Mucosa of gallbladder (tissue), 1 donor: Measurements from ENCODE around the gene NOP14. TPM values are rescaled to one million over a fixed set of nuclear protein-coding genes. Genes with fewer than 3 reads are reported as not detected.
"Not testable (repeated sequence)": the region's sequence is repeated elsewhere in the genome, so short reads cannot be mapped to it uniquely, and the experiment has no call there.

Experiments
- DNase-seq: peaks from one replicate; pipeline ENCODE4 v3.0.0-alpha.2; 2020; ENCODE audit warnings: low spot score
- total RNA-seq: library from RNA; stranded (reverse); gene quantifications from one replicate; pipeline ENCODE4 v1.2.1, GENCODE V29; 2021
- donor health status: DM: no; HTN: no; CAD: no.

NOP14 gene
- 17.6 TPM for total RNA-seq

DNA sequence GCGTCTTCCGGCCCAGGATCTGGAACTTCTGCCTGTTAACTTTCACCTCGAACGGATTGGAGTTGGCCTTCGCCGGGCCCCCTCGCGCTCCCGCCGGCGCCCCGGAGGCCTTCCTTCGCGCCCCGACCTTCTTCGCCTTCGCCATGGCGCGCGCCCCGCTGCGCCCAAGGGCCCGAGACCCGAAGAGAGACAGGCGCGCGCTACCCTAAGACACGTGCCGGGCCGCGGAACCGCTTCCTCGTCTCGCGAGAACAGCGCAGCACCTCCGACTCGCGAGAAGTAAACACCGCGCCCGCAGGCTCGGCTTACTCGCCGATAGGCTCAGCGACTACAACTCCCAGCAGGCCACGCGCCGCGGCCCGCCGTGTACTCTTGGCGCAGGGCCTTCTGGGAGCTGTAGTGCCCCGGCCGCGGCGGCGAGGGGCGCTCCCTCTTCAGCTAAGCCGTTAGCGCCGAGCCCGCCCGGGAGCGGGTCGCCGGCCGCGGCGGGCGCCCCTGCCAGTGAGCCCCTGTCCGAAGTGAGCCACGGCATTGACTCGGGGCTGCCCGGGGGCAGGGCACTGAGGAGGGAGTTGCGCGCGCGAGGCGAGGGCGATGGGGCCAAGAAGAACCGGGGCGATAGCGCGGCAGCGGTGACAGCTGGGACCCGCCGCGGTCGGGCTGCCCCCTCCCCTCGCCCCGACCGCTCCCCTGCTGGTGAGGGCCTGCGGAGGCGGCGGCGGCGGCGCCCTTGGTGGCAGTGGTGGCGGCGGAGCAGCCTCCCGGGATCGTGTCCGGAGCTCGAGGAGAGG, at the start of gene NOP14, which contains the start of gene GRK4:
TSS of gene NOP14 (minus strand) at position 232 of the 791 bp plus-strand sequence. CDS start at position 145, 87 bp downstream.
TSS of gene GRK4 (plus strand) at position 397 of the 791 bp plus-strand sequence. CDS start 500 bp downstream, outside the sequence.
- DNase-seq, result peak; percentile 99

DNA sequence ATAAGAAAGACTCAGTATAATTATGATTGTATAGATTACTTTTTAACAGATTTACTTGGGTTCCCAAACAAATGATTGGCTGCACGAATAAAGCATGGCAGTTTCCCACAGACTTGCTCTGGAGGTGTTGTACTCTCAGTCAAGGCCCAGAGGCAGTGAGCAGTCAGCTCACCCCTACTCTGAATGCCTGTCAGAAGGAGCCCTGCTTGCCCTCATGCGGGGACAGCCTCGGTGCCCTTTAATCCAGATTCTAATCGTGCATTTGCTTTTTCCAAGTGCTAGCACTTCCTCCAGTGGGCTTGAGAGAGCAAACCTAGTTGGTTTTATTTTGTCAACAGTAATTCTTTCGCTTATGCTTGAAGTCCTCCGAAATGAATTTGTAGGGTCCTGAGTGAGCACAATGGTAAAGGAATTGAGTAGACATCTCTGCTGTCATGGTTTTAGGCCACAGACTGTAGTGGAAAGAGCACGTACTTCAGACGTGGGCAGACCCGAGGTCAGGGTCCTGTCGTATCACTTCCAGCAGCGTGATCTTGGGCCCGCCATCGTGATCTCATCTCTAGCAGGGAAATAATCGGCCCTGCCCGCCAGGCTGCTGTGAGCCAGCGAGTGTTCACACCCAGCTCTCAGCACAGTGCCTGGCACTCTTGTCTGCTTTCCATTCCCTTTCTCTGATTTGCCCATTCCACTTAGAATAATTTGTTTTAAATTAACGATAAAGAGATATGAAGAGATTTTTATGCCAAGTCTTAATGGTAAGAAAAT, 48.4 kb upstream of the NOP14 start:
- no peak for DNase-seq

DNA sequence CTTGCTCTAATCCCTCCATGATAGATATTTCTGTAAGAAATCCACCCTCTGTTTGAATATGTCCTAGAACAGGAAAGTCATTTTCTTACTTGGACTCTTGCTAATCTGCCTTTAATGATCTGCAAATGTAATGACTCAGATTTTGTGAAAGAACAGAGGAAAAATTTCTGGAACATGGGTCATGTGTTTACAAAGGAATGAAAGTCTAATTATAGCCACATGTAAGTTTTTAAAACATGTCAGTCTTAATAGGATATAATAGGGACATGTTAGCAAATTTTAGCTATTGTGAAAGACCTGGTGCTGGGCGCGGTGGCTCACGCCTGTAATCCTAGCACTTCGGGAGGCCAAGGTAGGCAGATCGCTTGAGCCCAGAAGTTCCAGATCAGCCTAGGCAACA, 47.8 kb upstream of the NOP14 start:
- no peak for DNase-seq

DNA sequence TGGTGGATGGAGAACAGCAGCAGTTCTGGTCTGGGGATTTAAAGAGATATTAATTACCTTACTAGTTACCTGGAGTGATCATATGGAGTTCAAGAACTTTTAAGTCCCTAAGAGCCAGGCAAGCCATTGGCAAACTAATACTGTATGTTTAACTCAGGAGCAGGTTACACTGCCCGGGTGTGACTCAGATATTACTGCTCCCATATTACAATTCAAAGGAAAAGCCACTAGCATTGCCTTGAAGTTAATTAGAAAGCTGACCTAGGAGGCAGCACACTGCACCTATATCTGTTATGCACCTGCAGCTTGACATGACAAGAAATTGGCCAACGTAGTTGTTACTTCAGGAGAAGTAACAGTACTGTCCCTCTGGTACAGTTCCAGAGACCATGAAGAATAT, 47.4 kb upstream of the NOP14 start:
- no peak for DNase-seq

DNA sequence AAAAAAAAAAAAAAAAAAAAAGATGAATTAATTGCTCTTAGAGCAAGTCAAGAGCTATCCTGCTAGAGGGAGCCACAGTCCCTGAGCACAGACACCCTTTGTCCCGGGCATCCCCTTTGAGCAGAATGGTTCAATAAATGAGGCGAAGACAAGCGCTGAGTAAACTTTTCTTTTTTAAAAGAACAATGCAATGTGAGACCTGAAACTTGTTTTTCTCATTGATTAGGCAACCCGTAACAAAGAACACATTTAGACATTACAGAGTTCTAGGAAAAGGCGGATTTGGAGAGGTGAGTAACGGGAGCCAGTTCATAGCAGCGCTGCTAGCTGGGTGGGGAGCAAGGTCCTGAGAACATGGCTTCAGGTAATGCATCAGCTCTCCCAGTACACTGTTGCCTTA, 46.2 kb upstream of the NOP14 start:
- peak; percentile 67 for DNase-seq

DNA sequence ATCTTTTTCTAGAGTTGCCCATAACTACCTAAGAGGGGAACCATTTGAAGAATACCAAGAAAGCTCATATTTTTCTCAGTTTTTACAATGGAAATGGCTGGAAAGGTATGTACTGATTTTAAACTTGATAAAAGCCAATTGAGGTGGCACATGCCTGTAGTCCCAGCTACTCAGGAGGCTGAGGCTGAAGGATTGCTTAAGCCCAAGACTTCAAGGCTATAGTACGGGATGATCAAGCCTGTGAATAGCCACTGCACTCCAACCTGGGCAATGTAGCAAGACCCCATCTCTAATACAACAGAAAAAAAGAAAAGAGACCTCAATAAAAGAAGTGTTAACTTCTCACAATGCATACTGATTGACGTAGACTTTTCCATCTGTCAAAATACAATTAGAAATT, 44.5 kb upstream of the NOP14 start:
- no peak for DNase-seq

DNA sequence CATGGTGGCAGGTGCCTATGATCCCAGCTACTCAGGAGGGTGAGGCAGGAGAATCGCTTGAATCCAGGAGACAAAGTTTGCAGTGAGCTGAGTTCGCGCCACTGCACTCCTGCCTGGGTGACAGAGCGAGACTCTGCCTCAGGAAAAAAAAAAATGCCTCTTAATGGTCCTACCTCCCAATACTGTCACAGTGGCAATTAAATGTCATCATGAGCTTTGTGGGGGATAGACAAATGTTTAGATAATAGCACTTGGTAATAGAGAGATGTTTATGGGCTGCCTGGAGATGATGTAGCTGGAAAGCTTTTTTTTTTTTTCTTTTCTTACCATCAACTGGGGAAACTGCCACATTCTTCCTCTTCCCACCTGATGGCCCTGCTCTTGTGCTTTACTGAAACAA, 33.2 kb upstream of the NOP14 start:
- no peak for DNase-seq

DNA sequence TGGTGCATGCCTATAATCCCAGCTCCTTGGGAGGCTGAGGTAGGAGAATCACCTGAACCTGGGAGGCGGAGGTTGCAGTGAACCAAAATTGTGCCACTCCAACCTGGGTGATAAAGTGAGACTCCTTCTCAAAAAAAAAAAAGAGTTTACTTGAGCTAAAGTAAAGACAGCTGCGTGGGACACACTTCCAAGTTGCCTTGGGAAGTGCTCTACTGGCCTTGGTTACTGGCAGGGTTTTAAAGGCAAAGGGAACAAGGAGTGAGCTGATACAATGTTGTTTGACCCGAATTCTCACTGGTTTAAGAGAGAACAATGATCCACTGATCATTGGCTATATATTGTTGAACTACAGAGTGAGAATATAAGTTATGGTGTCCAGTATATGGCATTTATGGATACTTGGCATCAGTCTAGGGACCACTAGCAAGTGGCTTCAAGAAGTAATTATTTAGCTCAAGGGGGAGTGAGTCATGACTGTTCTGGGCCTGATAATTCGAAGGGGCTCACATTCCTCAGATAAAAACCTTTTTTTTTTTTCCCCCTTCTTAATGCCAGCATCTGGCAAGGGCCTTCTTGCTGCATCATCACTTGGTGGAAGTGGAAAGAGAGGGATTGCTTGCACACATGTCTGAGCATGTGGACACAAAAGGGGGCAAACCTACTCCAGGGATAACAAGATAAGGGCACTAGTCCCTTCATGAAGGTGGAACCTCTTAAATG, 32.5 kb upstream of the NOP14 start:
- DNase-seq, result no peak

DNA sequence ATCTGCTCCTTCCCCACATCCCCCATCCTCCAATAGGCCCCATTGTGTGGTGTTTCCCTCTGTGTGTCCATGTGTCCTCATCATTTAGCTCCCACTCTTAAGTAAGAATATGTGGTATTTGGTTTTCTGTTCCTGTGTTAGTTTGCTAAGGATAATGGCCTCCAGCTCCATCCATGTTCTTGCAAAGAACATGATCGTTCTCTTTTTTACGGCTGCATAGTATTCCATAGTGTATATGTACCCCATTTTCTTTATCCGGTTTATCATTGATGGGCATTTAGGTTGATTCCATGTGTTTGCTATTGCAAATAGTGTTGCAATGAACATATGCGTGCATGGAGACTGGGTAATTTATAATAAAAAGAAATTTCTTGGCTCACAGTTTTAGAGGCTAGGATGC, 31.7 kb upstream of the NOP14 start:
- no peak for DNase-seq

DNA sequence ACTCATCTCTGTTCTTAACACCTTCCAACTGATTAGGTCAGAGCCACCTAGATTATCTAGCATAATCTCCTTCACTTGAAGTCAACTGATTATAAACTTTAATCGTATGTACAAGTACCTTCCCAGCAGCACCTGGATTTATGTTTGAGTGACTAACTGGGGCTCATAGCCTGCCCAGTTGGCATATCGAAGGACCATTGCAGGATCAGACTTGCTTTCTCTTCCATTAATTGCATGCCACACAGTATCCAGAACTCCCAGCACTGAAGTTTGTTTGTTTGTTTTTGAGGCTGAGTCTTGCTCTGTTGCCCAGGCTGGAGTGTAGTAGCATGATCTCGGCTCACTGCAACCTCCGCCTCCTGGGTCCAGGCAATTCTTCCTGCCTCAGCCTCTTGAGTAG, 28.0 kb upstream of the NOP14 start:
- DNase-seq, result no peak

DNA sequence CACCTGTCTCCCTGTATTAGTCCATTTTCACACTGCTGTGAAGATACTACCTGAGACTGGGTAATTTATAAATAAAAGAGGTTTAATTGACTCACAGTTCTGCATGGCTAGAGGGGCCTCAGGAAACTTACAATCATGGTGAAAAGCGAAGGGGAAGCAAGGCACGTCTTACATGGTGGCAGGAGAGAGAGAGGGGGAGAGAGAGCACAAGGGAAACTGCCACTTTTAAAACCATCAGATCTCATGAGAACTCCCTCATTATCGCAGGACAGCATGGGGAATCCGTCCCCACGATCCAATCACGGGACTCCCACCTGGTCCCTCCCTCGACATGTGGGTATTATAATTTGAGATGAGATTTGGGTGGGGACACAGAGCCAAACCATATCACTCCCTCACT, 20.5 kb upstream of the NOP14 start:
- not testable (repeated sequence) for DNase-seq

DNA sequence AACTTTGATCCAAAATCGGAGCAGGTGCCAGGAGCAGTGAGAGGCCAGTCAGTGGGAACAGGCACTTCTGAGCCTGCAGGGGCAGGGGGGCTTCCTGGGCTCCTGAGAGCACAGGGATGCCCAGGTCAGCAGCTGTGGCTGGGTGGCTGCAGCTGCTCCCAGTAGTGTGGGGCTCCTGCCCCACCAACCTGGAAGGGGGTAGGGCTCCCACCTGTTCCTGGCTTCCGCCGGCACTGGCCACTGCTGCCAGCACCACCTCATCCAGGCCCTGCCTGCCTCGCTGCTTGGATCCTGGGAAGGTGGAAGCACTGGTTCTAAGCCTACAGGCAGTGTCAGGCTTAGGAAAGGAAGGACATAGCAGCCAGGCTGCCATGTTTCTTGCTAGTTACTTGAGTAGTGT, 18.8 kb upstream of the NOP14 start:
- no peak for DNase-seq

DNA sequence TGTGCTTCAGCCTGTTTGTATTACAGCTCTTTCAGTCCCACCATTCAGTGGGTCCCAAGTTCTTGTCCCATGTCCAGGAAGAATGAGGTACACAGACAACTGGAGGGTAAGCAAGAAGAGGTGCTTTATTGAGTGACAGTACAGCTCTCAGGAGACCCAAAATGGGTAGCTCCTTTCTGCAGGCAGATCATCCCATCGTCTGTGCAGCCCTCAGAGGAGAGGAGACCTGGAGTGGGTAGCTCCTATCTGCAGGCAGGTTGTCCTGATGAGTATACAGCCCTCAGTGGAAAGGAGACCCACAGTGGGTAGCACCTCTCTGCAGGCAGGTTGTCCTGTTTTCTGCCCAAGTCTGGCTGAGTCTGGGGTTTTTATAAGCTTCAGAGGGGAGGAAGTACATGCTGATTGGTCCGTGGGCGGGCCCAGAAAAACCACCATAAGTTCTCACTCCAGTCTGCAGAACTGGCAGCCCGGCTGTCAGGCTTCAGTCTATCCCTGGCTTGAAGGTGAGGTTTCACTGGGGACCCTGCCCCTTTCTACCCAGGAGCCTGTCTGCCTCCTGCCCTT, 18.1 kb upstream of the NOP14 start:
- DNase-seq, result no peak

DNA sequence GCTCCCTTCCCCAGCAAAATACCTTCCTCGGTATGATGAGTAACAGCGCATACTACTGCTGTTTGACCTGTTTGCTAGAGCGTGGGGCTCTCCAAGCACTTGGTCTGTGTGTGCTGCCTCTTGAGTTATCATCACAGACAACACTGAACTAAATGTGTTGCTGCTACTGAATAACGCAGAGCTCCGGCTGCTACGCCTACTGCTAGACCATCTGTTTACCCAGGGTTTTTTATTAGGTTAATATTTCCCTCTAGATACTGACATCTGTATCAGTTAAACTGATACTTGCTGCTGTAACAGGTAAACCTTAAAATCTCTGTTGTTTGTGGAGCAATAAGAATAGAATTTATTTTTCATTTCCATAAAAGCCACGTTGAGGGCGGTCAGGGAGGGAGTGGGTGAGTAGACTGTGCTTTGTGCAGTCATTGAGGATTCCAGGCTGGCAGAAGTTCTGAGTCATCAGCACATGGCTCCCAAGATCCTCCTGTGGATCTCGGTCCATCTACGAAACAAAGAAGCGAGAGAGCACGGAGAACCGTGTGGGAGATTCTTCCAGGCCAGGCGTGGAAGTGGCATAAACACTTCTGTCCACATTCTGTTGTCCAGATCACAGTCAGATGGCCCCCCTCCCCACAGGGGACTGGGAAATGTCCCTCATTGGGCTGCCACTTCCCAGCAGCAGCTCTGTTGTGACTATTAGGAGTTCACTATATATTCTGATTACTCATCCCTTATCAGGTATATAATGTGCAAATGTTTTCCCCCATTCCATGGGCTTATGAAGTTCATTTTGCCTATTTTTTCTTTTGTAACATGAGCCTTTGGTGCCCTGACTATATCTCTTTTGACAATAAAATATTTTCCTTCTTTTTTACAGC, 14.2 kb upstream of the NOP14 start:
- DNase-seq, result no peak

DNA sequence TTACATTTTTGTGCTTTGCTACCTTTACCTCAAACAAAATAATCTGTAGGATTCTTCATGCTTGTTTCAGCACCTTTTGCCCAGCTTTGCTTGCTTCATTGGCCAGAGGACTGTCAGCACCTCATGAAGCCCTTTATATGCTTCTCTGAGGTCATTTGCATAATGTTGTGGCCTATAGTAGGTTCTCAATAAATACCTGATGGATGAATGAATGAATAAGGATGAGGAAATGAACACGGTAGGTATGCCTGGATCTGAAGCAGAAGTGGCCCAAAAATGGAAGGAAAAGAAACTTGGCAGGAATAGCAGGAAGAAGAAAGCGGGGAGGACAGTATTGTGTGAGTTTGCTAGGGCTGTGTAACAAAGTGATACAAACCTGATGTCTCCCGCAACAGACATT, 8.1 kb upstream of the NOP14 start:
- DNase-seq, result no peak

DNA sequence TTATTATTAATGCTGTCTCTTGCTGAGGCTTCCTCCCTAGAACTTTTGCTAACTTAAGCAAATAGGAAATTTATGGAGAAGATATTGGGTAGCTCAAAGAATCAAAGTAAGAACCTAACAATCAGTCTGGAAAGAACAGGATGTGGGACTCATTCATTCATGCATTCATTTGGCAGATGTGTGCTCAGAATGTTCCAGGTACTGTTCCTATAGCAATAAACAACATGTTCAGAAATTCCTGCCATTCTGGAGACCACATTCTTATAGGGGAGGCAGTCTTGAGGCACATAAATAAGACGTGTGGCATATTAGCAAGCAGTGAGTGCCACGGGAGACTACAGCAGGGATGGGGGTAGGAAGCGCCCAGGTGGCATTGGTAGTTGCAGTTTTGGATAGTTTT, 5.2 kb upstream of the NOP14 start:
- no peak for DNase-seq

DNA sequence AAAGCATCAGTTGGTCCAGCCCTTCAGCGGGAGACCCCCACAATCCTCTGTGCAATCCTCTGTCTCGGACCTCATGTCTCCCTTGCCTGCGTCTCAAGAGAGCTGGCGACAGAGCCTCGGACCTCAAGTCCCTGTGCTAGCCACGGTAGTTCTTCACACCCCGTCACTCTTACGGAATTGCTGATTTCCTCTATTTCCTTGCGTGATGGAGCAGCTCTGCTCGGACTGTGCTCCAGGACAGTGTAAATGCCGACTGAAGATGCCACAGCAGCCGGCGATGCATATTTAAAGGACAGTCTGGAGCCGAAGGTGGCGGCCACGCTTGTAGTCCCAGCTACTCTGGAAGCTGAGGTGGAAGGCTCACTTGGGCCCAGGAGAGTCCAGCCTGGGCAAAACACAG, 2.1 kb upstream of the NOP14 start:
- DNase-seq, result no peak

DNA sequence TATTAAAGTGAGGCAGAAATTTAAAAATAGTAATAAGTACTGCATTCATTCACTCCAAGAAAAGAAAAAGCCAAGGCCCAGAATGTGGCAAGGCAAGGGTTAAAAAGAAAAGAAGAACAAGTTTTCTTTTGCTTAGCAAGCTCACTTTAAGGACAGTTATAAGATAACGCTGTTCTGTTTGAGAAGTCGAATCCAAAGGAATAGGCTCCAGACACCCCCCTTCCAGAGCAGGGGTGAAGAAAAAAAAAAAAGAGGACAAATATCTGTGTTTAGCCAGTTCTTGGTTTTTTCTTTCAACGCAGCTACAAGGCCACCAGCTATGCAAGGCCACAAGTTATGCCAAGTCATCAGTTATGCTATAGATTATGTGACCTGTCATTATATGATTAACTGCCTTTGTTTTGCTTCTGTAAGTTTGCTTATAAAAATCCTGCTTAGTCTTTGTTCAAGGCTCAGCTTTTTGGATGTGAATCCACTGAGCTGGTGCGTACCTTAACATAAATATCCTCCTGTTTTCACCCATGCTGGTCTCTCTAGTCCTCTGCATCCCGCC, 1.6 kb upstream of the NOP14 start:
- DNase-seq, result no peak

DNA sequence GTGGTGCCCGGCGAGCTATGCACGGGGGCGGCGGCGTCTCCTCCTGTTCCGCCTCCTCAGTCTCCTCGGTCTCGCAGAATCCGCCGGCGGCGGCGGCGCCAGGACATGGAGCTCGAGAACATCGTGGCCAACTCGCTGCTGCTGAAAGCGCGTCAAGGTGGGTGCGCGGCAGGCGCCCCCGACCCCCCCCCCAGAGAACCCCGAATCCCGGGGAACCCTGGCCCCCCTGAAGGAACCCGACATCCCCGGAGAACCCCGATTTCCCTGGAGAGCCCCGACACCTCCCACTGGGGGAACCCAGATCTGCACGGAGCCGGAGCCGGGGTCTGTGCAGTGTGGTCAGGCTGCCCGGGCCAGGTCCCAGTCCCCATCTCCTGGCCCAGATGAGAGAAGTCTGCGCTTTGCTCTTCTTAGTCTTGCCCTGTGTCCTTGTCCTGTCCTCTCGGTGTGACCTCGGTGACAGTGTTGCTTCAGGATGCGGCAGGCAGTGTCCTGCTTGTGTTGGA, 813 bp upstream of the NOP14 start:
- peak; percentile 29 for DNase-seq

DNA sequence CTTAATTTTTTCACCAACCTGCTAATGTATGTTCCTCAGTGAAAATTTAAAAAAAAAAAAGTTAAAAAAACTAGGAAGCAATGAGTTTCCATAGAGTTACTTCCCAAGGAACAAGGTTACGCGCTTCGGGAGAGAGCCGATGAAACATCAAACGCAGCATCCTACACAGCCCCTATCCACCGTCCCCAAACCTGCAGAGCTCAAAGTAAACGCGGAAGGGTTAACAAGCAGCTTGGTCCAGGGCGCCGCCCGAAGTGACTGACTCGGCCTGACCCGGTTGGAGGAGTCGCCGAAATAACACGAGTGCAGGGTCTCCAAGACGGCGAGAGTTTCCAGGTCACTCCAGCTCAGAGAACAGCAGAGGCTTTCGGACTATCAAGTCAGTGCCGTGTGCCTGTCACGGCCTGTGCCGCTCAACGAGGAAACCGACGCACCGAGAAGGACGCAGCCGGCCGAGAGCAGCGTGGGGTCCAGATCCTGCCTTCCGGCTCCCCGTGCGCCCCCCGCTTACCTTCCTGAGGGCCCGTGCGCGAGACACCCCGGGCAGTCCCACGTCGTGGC, 512 bp downstream of the NOP14 start:
- DNase-seq, result peak; percentile 23
